Measurements from ENCODE around the gene TRPC6.

GRCh38 chr11:101438126-101438525 is 145.7 kb downstream of the TRPC6 start:
- no peak for TF ChIP-seq CTCF (IDR thresholded peaks at IDR 0.05)
- TF ChIP-seq POLR2A (IDR thresholded peaks at IDR 0.05): no peak
- no peak for TF ChIP-seq EP300 (IDR thresholded peaks at IDR 0.05)
